Thyroid gland (tissue), 4 donors: Measurements from ENCODE around the gene L1CAM. TPM values are rescaled to one million over a fixed set of nuclear protein-coding genes. Genes with fewer than 3 reads are reported as not detected.

Experiments
- DNase-seq, 2 donors: peaks; one replicate each; pipeline ENCODE4 v3.0.0-alpha.2; 2019
- H3K27ac ChIP-seq, 3 donors: fragments of 200-600 bp; sonication (generic); 1 replicate in 2 of 3; 2 replicates in 1 of 3; pipeline ENCODE4 v1.5.1; 2016 to 2019; ENCODE audit warnings: mild to moderate bottlenecking in 1 of 3, moderate library complexity in 1 of 3
- H3K27me3 ChIP-seq: fragments of 200-600 bp; sonication (generic); one replicate; pipeline ENCODE4 v1.5.1; 2019
- H3K36me3 ChIP-seq, 2 donors: fragments of 200-600 bp; sonication (generic); one replicate each; pipeline ENCODE4 v1.5.1; 2016 to 2019
- H3K4me1 ChIP-seq, 2 donors: fragments of 200-600 bp; sonication (generic); one replicate each; pipeline ENCODE4 v1.5.1; 2017 to 2019
- H3K4me3 ChIP-seq, 3 donors: fragments of 200-600 bp; sonication (generic); replicated peaks in 1 of 3; 1 replicate in 2 of 3; 2 replicates in 1 of 3; pipeline ENCODE4 v1.5.1; 2016; ENCODE audit warnings: mild to moderate bottlenecking in 1 of 3
- H3K9me3 ChIP-seq: fragments of 200-600 bp; sonication (generic); one replicate; pipeline ENCODE4 v1.5.1; 2017
- POLR2A ChIP-seq, 2 donors: fragments of 450-650 bp; IDR thresholded peaks; one replicate each; pipeline ENCODE4 v1.6.1; 2017; ENCODE audit warnings: antibody characterized with exemption in 2 of 2, mild to moderate bottlenecking in 2 of 2, moderate library complexity in 1 of 2
- WGBS, 2 donors: methylation state at CpG; one replicate each; pipeline ENCODE4 v1.1.5; 2017; 5-methylcytosine and 5-hydroxymethylcytosine counted together
- intact Hi-C: fragments of 100-400 bp; cut with DNase I; formaldehyde crosslinking; loops from one replicate; pipeline ENCODE4 v1.15.1; 2023
- total RNA-seq, 4 donors: library from RNA; depleted of rRNA; stranded (reverse); fragments of >200 nt; gene quantifications; one replicate each; pipeline ENCODE4 v1.2.3, GENCODE V29; 2016
- TF ChIP-seq, protein P1 (sequence below), 6 experiments: fragments of 200-600 bp in 3 of 6; fragments of 450-650 bp in 3 of 6; sonication (generic) in 3 of 6; IDR thresholded peaks; one replicate each; pipeline ENCODE4 v1.5.1; 2016 to 2019; ENCODE audit warnings: antibody characterized with exemption in 6 of 6, mild to moderate bottlenecking in 2 of 6, inconsistent platforms in 1 of 6, moderate library complexity in 1 of 6

Gene L1CAM
- total RNA-seq, 4 donors from 2014 or later = 0.45 to 2.2 (median 0.75) TPM

DNA sequence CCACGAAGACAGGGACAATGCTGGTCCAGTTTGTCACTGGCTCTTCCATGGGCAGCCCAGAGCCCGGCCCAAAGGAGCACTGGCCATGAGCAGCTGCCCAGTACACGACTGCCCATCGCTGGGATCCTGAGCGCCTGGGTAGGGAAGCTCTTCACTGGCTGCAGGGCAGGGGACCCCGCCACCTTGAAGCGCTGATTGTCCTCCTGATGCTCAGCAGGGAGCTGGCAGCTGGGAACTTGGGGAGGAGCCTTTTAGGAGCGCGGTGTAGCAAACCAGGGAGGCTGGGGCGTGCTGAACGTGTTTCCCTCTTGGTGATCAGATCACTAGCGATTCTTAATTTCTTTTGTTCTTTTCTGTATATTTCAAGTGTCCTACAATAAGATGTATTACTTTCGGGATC, 1.8 kb downstream of the L1CAM start:
- no peak for DNase-seq
- H3K36me3 ChIP-seq = no peaks in the 10 kb centered on the region
- H3K27ac ChIP-seq = no peak overlapping the region
- no peak overlapping the region for H3K4me3 ChIP-seq
- no peaks in the 10 kb centered on the region for H3K9me3 ChIP-seq
- WGBS, 2 donors = 56 to 70% methylated on average over 4 to 8 of the region's 13 CpGs
- H3K27me3 ChIP-seq = peaks cover 20% of the 10 kb centered on the region
- no peak for TF ChIP-seq POLR2A (IDR thresholded peaks at IDR 0.05)
- TF ChIP-seq, protein P1, sequence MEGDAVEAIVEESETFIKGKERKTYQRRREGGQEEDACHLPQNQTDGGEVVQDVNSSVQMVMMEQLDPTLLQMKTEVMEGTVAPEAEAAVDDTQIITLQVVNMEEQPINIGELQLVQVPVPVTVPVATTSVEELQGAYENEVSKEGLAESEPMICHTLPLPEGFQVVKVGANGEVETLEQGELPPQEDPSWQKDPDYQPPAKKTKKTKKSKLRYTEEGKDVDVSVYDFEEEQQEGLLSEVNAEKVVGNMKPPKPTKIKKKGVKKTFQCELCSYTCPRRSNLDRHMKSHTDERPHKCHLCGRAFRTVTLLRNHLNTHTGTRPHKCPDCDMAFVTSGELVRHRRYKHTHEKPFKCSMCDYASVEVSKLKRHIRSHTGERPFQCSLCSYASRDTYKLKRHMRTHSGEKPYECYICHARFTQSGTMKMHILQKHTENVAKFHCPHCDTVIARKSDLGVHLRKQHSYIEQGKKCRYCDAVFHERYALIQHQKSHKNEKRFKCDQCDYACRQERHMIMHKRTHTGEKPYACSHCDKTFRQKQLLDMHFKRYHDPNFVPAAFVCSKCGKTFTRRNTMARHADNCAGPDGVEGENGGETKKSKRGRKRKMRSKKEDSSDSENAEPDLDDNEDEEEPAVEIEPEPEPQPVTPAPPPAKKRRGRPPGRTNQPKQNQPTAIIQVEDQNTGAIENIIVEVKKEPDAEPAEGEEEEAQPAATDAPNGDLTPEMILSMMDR (IDR thresholded peaks at IDR 0.05) = no peak
- no peaks in the 10 kb centered on the region for H3K4me1 ChIP-seq
- intact Hi-C loops = no loop called here

DNA sequence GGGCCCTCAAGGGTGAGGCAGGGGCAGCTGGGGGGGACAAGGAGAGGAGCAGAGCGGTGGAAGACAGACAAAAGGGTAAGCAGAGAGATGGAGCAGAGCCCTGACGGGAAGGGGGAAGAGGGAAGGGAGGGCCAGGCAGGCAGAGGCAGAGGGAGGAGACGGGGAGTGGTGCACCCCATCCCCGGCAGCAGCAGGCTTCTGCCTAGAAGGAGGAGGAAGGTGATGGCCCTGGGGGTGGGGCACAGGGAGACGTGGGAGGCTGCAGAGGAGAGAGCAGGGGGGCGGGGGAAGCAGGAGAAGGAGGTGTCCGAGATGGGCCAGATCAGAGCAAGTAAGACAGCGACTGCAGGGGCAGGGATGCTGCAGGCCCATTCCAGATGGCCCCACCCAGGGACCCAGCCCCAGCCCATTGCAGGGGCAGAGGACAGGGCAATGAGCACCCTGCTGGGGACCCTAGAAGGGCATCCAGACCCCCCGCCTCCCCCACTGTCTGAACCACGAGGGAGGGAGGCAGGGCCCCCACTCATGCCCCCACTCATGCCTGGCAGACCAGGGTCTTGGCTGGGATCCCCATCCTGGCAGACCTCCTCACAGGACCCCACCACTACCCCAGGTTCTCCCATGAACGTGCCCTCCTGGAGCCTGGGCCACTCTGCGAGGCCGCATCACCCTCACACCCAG, 2.7 kb downstream of the L1CAM start:
- Histone ChIP-seq H3K4me1 (no peaks in the 10 kb centered on the region), H3K4me3 (no peak overlapping the region), H3K36me3 (no peaks in the 10 kb centered on the region), H3K27ac (no peak overlapping the region), H3K27me3 (peaks cover 20% of the 10 kb centered on the region), H3K9me3 (no peaks in the 10 kb centered on the region)
- TF ChIP-seq, protein P1 (IDR thresholded peaks at IDR 0.05) = no peak
- TF ChIP-seq POLR2A (IDR thresholded peaks at IDR 0.05) = no peak
- no peak for DNase-seq
- WGBS, 2 donors = 36 to 50% methylated on average over 6 to 7 of the region's 13 CpGs
- intact Hi-C loops = no loop called here

GRCh38 chrX:153882557-153882956, 3.4 kb downstream of the L1CAM start:
- Histone ChIP-seq H3K4me3 (no peak overlapping the region), H3K9me3 (no peaks in the 10 kb centered on the region), H3K27ac (no peak overlapping the region), H3K27me3 (peaks cover 20% of the 10 kb centered on the region), H3K36me3 (no peaks in the 10 kb centered on the region), H3K4me1 (no peaks in the 10 kb centered on the region)
- DNase-seq = no peak
- 30% methylated on average over 3 of the region's 7 CpGs; no CpG with 5 or more reads in 1 of the 2 donors for WGBS, 2 donors
- TF ChIP-seq, protein P1 (IDR thresholded peaks at IDR 0.05) = no peak
- TF ChIP-seq POLR2A (IDR thresholded peaks at IDR 0.05) = no peak
- intact Hi-C loops = no loop called here

- Histone ChIP-seq H3K27me3 (peaks cover 20% of the 10 kb centered on the region), H3K27ac (no peak overlapping the region)
Measured at GRCh38 chrX:153882086-153882498, 3.9 kb downstream of the L1CAM start.

GRCh38 chrX:153881281-153881680, 4.7 kb downstream of the L1CAM start:
- no peaks in the 10 kb centered on the region for H3K4me1 ChIP-seq
- 75% methylated on average over 1 of the region's 7 CpGs; no CpG with 5 or more reads in 1 of the 2 donors for WGBS, 2 donors
- no peak overlapping the region for H3K27ac ChIP-seq
- peaks cover 20% of the 10 kb centered on the region for H3K27me3 ChIP-seq
- intact Hi-C loops = no loop called here
- H3K36me3 ChIP-seq = no peaks in the 10 kb centered on the region
- DNase-seq = no peak
- no peak for TF ChIP-seq POLR2A (IDR thresholded peaks at IDR 0.05)
- TF ChIP-seq, protein P1 (IDR thresholded peaks at IDR 0.05) = no peak
- H3K4me3 ChIP-seq = no peak overlapping the region
- H3K9me3 ChIP-seq = no peaks in the 10 kb centered on the region

More at GRCh38 chrX:153882086-153882498, 3.9 kb downstream of the L1CAM start:
- DNase-seq = no peak
- H3K4me3 ChIP-seq = no peak overlapping the region
- intact Hi-C loops = no loop called here
- no peaks in the 10 kb centered on the region for H3K4me1 ChIP-seq
- no peaks in the 10 kb centered on the region for H3K9me3 ChIP-seq
- WGBS, 2 donors = 100% methylated on average over 1 of the region's 8 CpGs; no CpG with 5 or more reads in 1 of the 2 donors
- TF ChIP-seq, protein P1 (IDR thresholded peaks at IDR 0.05) = no peak
- TF ChIP-seq POLR2A (IDR thresholded peaks at IDR 0.05) = no peak
- no peaks in the 10 kb centered on the region for H3K36me3 ChIP-seq
